ENCODE data around the gene TBX5.

TBX5 gene

GRCh38 chr12:114305446-114305845 lies 100.5 kb downstream of the TBX5 start:
- peaks cover 4 to 32% of the 10 kb centered on the region in 2 donors for H3K9me3 Mint-ChIP-seq
- H3K27me3 Mint-ChIP-seq: peaks cover 0 to 9% of the 10 kb centered on the region in 2 donors
- DNase-seq: no peak
- no peak overlapping the region for H3K4me3 Mint-ChIP-seq
- H3K36me3 Mint-ChIP-seq (ENCODE audit: insufficient read depth): no peaks in the 10 kb centered on the region
- no peak for ATAC-seq (replicated peaks)
- no peak overlapping the region for H3K27ac Mint-ChIP-seq
- H3K4me1 Mint-ChIP-seq (ENCODE audit: low read depth in 2 of 2): no peaks in the 10 kb centered on the region

Data from effector memory CD8-positive, alpha-beta T cell (primary cell).